Measurements from ENCODE around the gene NUDT17. TPM values are rescaled to one million over a fixed set of nuclear protein-coding genes. Genes with fewer than 3 reads are reported as not detected.
"Not testable (repeated sequence)": the region's sequence is repeated elsewhere in the genome, so short reads cannot be mapped to it uniquely, and the experiment has no call there.

NUDT17 gene
- total and polyA plus RNA-seq, 3 donors from 2014 or later = 9.5 to 13.1 (median 9.5) TPM

- no peak for TF ChIP-seq POLR2A (IDR thresholded peaks at IDR 0.05)
- TF ChIP-seq, protein P1, sequence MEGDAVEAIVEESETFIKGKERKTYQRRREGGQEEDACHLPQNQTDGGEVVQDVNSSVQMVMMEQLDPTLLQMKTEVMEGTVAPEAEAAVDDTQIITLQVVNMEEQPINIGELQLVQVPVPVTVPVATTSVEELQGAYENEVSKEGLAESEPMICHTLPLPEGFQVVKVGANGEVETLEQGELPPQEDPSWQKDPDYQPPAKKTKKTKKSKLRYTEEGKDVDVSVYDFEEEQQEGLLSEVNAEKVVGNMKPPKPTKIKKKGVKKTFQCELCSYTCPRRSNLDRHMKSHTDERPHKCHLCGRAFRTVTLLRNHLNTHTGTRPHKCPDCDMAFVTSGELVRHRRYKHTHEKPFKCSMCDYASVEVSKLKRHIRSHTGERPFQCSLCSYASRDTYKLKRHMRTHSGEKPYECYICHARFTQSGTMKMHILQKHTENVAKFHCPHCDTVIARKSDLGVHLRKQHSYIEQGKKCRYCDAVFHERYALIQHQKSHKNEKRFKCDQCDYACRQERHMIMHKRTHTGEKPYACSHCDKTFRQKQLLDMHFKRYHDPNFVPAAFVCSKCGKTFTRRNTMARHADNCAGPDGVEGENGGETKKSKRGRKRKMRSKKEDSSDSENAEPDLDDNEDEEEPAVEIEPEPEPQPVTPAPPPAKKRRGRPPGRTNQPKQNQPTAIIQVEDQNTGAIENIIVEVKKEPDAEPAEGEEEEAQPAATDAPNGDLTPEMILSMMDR (IDR thresholded peaks at IDR 0.05) = no peak
- Histone ChIP-seq H3K27me3 (no peaks in the 10 kb centered on the region), H3K4me3 (no peak overlapping the region), H3K4me1 (no peaks in the 10 kb centered on the region), H3K9me3 (no peaks in the 10 kb centered on the region), H3K36me3 (ENCODE audit: low read depth, missing control alignments) (no peaks in the 10 kb centered on the region), H3K27ac (no peak overlapping the region)
- DNase-seq = no peak
- intact Hi-C loops (cut with DNase I; ENCODE audit: low total_unique reads) = no loop called here
Observed at GRCh38 chr1:145828367-145829026, 16.9 kb upstream of the NUDT17 start.

GRCh38 chr1:145830810-145831209 lies 14.6 kb upstream of the NUDT17 start:
- intact Hi-C loops (cut with DNase I; ENCODE audit: low total_unique reads); H3K4me3 ChIP-seq; H3K27ac ChIP-seq; H3K27me3 ChIP-seq; H3K36me3 ChIP-seq (ENCODE audit: low read depth, missing control alignments); DNase-seq; H3K9me3 ChIP-seq; H3K4me1 ChIP-seq: not testable (repeated sequence)
- WGBS, 2 donors = 96 to 98% methylated on average over 2 of the region's 2 CpGs

DNA sequence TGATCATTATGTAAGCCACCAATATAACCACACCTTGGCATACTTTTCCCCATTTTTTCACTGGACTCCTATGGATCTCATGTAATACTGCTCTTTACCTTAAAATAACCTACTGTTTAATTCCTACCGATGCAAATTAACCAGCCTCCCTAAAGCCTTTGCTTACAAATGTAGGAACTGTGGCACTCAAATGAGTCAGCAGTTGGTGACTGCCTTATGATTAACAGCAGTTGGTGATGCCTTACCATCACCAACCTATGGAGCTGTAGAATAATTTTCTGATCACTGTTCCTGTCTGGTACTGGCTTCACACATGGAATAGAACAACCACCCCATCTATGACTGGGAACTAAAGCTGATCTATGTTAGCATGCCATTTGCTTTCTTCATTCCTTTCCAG lies 7.8 kb upstream of the NUDT17 start:
- intact Hi-C loops (cut with DNase I; ENCODE audit: low total_unique reads) = no loop called here
- Histone ChIP-seq H3K27ac (no peak overlapping the region), H3K4me1 (no peaks in the 10 kb centered on the region), H3K4me3 (no peak overlapping the region), H3K9me3 (no peaks in the 10 kb centered on the region), H3K27me3 (no peaks in the 10 kb centered on the region), H3K36me3 (ENCODE audit: low read depth, missing control alignments) (no peaks in the 10 kb centered on the region)
- TF ChIP-seq POLR2A (IDR thresholded peaks at IDR 0.05) = no peak
- TF ChIP-seq, protein P1 (IDR thresholded peaks at IDR 0.05) = no peak
- WGBS, 2 donors = 95 to 100% methylated on average over 1 of the region's 1 CpG
- DNase-seq = no peak

- 88 to 92% methylated on average over 3 of the region's 3 CpGs for WGBS, 2 donors
- Histone ChIP-seq H3K27me3 (no peaks in the 10 kb centered on the region), H3K9me3 (no peaks in the 10 kb centered on the region), H3K27ac (no peak overlapping the region), H3K4me1 (peaks cover 5% of the 10 kb centered on the region), H3K36me3 (ENCODE audit: low read depth, missing control alignments) (no peaks in the 10 kb centered on the region), H3K4me3 (no peak overlapping the region)
- intact Hi-C loops (cut with DNase I; ENCODE audit: low total_unique reads) = no loop called here
- TF ChIP-seq, protein P1 (IDR thresholded peaks at IDR 0.05) = no peak
- no peak for TF ChIP-seq POLR2A (IDR thresholded peaks at IDR 0.05)
- DNase-seq = no peak
Observed at GRCh38 chr1:145843031-145843430, 2.4 kb upstream of the NUDT17 start.

DNA sequence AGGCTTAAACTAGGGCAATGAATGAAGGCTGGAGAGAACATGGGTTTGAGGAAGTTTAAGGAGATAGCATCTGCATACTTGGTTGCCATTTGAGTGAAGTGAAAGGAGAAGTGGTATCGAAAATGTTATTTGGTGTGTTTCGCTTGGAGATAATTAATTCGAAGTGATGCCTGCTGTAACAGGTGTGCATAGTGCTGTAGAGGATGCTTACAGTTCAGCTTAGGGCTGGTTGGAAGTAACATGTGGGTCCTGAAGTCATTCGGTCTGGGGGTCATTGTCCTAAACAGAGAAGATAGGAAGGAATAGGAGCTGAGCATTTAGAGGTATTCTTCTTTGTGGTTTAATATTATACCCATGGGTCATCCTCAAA lies 301 bp upstream of the NUDT17 start:
- intact Hi-C loops (cut with DNase I; ENCODE audit: low total_unique reads) = no loop called here
- no peak for TF ChIP-seq POLR2A (IDR thresholded peaks at IDR 0.05)
- TF ChIP-seq, protein P1 (IDR thresholded peaks at IDR 0.05) = no peak
- no peaks in the 10 kb centered on the region for H3K27me3 ChIP-seq

More for the DNA sequence above, 301 bp upstream of the NUDT17 start:
- no peak for DNase-seq
- H3K9me3 ChIP-seq = no peaks in the 10 kb centered on the region
- H3K4me1 ChIP-seq = peaks cover 5% of the 10 kb centered on the region
- peak overlapping the region in 1 of 2 donors; percentile 76 for H3K27ac ChIP-seq
- 9 to 11% methylated on average over 4 of the region's 4 CpGs for WGBS, 2 donors
- H3K4me3 ChIP-seq = peak overlapping the region; percentile 57 to 59
- no peaks in the 10 kb centered on the region for H3K36me3 ChIP-seq (ENCODE audit: low read depth, missing control alignments)

All from testis (tissue), 3 donors.